Stimulated activated CD8-positive, alpha-beta memory T cell treated with anti-CD3 and anti-CD28 coated beads, Interleukin-15, amount 100 ng/mL, for 1 hour (primary cell): ENCODE data around the gene ALG1L2.
A peak's percentile ranks its signal among the peaks of the same experiment; 100 is the strongest.
"Not testable (repeated sequence)": the region's sequence is repeated elsewhere in the genome, so short reads cannot be mapped to it uniquely, and the experiment has no call there.

Source experiments
- DNase-seq: peaks from one replicate; pipeline ENCODE4 v3.0.0-alpha.2; 2020; ENCODE audit warnings: low read depth

Gene ALG1L2

GRCh38 chr3:130094491-130094941, 12.9 kb downstream of the ALG1L2 start:
- not testable (repeated sequence) for DNase-seq

- not testable (repeated sequence) for DNase-seq
Measured at GRCh38 chr3:130095858-130096257, 14.2 kb downstream of the ALG1L2 start.

- DNase-seq: not testable (repeated sequence)
Measured at GRCh38 chr3:130097096-130097495, 15.5 kb downstream of the ALG1L2 start.

GRCh38 chr3:130097690-130098638, 16.3 kb downstream of the ALG1L2 start:
- DNase-seq: not testable (repeated sequence)

- not testable (repeated sequence) for DNase-seq
Measured at GRCh38 chr3:130098639-130099385, 17.2 kb downstream of the ALG1L2 start.

GRCh38 chr3:130102545-130102944, 20.9 kb downstream of the ALG1L2 start:
- DNase-seq: not testable (repeated sequence)

DNA sequence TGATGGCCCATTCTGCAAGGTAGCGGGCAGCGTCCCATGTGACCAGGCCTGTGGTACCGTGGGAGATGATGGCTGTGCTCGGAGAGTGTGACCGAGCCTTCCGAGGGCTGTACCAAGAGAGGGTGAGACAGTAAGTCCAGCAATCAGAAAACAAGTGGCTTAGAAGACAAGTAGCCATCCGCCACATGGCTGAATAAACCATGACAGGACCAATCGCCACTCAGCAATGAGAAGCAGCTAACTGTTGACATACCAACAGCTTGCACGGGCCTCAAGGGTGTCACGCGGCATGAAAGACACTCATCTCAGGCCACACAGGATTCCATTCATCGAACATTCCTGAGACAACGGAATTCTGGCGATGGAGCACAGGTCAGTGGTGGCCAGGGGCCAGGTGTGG, 22.6 kb downstream of the ALG1L2 start:
- DNase-seq: not testable (repeated sequence)

DNA sequence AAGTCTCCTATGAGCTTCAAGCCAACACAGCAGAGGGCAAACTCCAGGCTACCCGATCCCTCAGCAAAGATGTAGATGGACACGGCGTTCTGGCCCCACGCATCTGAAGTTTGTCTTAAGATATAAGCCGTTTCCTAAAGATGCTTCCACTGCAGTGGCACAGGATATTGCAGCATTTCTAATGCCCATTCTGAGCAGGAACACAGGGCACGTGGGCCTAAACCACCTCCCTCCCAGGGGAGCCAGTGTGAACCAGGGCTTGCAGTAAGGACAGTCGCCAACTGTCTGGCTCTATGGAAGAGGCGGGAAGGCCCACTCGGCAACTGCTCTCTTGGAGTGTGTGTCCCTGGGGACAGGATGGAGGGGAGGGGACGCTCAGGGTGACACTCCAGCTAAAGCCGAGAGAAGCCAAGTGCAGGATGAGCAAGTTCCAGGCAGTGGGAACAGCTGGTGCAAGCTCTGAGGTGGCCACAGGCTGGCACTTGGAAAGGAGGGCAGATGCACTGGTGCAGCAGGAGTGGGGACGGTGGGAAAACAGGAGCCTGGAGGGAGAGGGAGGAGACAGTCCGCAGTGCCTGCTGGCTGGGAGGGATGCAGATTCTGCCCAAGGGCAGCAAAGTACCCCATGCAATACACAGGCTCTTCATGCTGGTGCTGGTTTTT, 25.8 kb downstream of the ALG1L2 start:
- DNase-seq: not testable (repeated sequence)

- not testable (repeated sequence) for DNase-seq
Measured at GRCh38 chr3:130108836-130109585, 27.4 kb downstream of the ALG1L2 start.

DNA sequence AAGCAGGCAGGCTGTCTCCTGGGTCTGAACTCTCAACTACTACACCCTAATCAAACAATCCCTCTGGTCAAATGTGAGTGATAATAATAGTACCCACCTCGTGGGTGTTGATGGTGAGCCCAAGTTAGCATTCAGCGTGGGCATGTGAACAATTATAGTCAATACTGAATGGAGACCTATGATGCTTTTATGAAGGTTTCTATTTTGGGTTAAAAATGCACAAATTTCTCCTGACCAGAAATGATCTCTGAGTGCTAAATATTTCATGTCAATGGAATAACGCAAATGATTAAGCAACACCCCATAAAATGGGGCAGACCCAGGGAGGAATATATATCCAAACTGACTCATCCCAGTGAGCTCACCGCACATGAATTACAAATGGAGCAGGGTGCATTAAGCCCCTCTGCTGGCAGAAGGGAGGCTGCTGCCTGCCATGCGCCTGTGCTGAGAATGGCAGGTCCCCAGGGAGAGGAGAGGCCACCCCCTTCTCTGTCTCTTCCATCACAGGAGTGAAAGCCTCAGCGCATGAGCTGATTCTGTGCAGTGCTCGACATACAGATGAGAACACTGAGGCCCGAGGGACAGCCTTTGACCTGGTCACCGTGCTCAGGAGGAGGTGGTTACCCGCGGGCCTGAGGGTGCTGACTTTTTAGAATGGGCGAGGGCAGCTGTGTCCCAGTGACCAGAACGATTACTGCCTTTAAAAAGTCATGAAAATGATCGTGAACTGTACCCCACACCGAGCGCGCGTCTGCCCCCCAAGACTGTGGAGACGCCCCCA, 28.9 kb downstream of the ALG1L2 start:
- not testable (repeated sequence) for DNase-seq

DNA sequence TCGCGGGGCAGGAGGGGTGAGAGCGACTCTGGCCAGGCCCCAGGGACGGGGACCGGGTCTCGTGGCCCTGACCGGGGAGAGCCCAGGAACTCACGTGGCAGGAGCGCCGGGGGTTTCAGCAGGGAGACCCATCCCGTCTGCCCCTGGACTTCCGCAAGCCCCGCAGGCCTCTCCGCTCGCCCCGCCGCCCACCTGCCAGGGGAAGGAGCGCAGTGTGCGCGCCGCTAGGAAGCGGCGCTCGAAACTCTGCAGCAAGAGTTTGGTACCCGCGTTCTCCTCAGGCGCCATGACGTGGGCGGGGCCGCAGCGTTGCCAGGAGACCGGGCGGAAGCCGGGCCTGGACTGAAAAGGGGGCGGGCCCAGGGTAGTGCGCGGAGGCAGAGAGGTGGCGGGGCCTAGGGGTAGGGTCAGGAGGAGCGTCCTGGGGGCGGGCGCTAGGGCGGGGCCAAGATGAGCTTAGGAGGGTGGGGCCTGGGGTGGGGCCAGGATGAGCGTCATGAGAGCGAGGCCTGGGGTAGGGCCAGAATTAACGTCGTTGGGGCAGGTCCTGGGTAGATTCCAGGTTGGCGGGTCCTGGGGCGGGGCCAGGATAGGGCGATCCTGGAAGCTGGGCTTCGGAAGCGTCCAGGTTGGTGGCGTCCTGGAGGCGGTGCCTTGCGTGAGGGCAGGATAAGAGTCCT, 29.7 kb downstream of the ALG1L2 start:
- peak; percentile 97 for DNase-seq

GRCh38 chr3:130111865-130112747, 30.5 kb downstream of the ALG1L2 start:
- DNase-seq: peak; percentile 99

DNA sequence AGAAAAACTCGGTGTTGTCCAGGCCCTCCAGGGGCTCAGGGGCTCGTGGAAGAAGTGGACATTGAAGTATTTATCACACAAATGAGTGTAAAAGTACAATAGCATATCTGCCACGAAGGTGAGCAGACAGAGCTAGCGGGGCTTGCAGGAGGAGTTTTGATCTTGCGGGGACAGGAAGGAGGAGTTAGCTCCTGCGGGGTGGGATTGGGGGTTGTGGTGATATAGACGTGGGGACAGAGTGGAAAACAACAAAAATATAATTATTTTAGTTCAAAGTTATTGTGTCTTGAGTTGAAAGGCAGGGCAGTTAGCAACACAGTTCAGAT, 31.1 kb downstream of the ALG1L2 start:
- not testable (repeated sequence) for DNase-seq

- not testable (repeated sequence) for DNase-seq
Measured at GRCh38 chr3:130115400-130115799, 33.8 kb downstream of the ALG1L2 start.

GRCh38 chr3:130117933-130118332, 36.3 kb downstream of the ALG1L2 start:
- DNase-seq: no peak

DNA sequence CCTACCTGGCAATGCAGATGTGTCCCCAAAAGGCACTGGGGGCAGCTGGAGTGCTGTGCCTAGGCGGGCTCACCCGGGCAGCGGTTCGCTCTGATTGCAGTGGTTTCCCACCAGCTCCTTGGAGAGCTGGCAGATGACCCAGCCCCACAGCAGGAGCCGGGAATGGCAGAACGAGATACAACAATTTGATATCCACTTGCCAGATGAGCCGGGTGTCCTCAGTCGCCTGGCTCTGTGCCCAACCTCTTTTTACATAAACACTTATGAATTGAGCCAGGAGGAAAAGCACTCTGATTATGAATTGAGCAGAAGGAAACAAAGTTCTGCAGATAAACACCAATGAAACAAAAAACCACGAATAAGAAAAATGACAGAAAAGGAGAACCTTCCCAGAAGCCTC, 38.2 kb downstream of the ALG1L2 start:
- DNase-seq: not testable (repeated sequence)

GRCh38 chr3:130120291-130120690, 38.7 kb downstream of the ALG1L2 start:
- not testable (repeated sequence) for DNase-seq

GRCh38 chr3:130122891-130123775, 41.5 kb downstream of the ALG1L2 start:
- not testable (repeated sequence) for DNase-seq
